ENCODE data around the gene RIF1. TPM values are rescaled to one million over a fixed set of nuclear protein-coding genes. Genes with fewer than 3 reads are reported as not detected.
A peak's percentile ranks its signal among the peaks of the same experiment; 100 is the strongest.

Gene RIF1
- total RNA-seq, 1 donor from 2014 or later: 30.3 TPM

- Histone ChIP-seq H3K9ac (ENCODE audit: low read depth in 1 of 3, low read length in 3 of 3) (no peak overlapping the region), H3K4me3 (ENCODE audit: low read length in 3 of 3) (no peak overlapping the region), H3K9me3 (ENCODE audit: control insufficient read depth in 3 of 3, low read length in 3 of 3) (no peaks in the 10 kb centered on the region), H3K27me3 (ENCODE audit: control insufficient read depth in 3 of 3, insufficient read depth in 3 of 3, low read length in 3 of 3) (no peaks in the 10 kb centered on the region), H3K36me3 (ENCODE audit: control insufficient read depth in 3 of 3, insufficient read depth in 3 of 3, low read length in 3 of 3) (peaks cover 5 to 21% (median 18%) of the 10 kb centered on the region in 3 donors), H3K4me1 (ENCODE audit: control insufficient read depth in 3 of 3, insufficient read depth in 3 of 3, low read length in 3 of 3) (no peaks in the 10 kb centered on the region), H3K27ac (ENCODE audit: low read depth, low read length) (peak overlapping the region; percentile 38)
These were observed 63.3 kb downstream of the RIF1 start for GRCh38 chr2:151472966-151473365.

GRCh38 chr2:151475071-151475470, 65.4 kb downstream of the RIF1 start:
- Histone ChIP-seq H3K36me3 (ENCODE audit: control insufficient read depth in 3 of 3, insufficient read depth in 3 of 3, low read length in 3 of 3) (peaks cover 3 to 5% (median 4%) of the 10 kb centered on the region in 3 donors), H3K27me3 (ENCODE audit: control insufficient read depth in 3 of 3, insufficient read depth in 3 of 3, low read length in 3 of 3) (no peaks in the 10 kb centered on the region), H3K9me3 (ENCODE audit: control insufficient read depth in 3 of 3, low read length in 3 of 3) (no peaks in the 10 kb centered on the region), H3K4me1 (ENCODE audit: control insufficient read depth in 3 of 3, insufficient read depth in 3 of 3, low read length in 3 of 3) (no peaks in the 10 kb centered on the region), H3K4me3 (ENCODE audit: low read length in 3 of 3) (no peak overlapping the region), H3K9ac (ENCODE audit: low read depth in 1 of 3, low read length in 3 of 3) (no peak overlapping the region), H3K27ac (ENCODE audit: low read depth, low read length) (no peak overlapping the region)

DNA sequence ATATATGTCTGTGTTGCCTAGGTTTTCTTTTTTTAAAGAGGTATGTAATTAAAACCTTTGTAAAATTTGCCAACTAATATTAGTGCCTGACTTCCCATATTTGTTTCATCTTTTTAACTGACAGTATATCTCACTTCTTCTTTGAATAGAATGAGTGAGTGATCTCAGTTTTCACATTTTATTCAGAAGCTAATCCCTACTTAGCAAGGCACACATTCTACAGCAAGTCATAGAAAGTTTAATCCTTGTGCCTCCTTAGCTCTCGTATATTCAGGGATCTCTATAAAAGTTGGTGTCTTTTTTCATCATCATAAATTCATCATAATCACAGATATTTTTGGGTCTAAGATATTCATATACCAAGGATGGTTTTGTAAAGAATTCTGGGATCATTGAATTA, 66.6 kb downstream of the RIF1 start:
- H3K27me3 ChIP-seq (ENCODE audit: control insufficient read depth in 3 of 3, insufficient read depth in 3 of 3, low read length in 3 of 3): no peaks in the 10 kb centered on the region
- peaks cover 0 to 8% (median 4%) of the 10 kb centered on the region in 3 donors for H3K36me3 ChIP-seq (ENCODE audit: control insufficient read depth in 3 of 3, insufficient read depth in 3 of 3, low read length in 3 of 3)
- no peak overlapping the region for H3K9ac ChIP-seq (ENCODE audit: low read depth in 1 of 3, low read length in 3 of 3)
- H3K4me3 ChIP-seq (ENCODE audit: low read length in 3 of 3): no peak overlapping the region
- no peak overlapping the region for H3K27ac ChIP-seq (ENCODE audit: low read depth, low read length)
- no peaks in the 10 kb centered on the region for H3K9me3 ChIP-seq (ENCODE audit: control insufficient read depth in 3 of 3, low read length in 3 of 3)
- no peaks in the 10 kb centered on the region for H3K4me1 ChIP-seq (ENCODE audit: control insufficient read depth in 3 of 3, insufficient read depth in 3 of 3, low read length in 3 of 3)

DNA sequence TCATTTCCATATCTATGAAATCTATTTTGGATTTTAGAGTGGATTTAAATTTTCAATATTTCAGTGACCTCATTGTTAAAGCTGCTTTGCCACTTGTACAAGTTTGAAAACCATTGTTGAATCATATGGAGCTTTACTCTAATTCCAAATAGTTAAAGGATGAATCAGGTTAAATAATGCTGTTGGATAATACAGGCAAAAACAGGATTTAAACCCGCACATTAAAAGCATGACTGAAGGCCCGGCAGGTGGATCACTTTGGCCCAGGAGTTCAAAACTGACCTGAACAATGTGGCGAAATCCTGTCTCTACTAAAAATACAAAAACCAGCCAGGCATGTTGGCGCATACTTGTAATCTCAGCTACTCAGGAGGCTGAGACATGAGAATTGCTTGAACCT, 68.3 kb downstream of the RIF1 start:
- no peak overlapping the region for H3K9ac ChIP-seq (ENCODE audit: low read depth in 1 of 3, low read length in 3 of 3)
- no peak overlapping the region for H3K4me3 ChIP-seq (ENCODE audit: low read length in 3 of 3)
- no peak overlapping the region for H3K27ac ChIP-seq (ENCODE audit: low read depth, low read length)
- H3K4me1 ChIP-seq (ENCODE audit: control insufficient read depth in 3 of 3, insufficient read depth in 3 of 3, low read length in 3 of 3): no peaks in the 10 kb centered on the region
- H3K36me3 ChIP-seq (ENCODE audit: control insufficient read depth in 3 of 3, insufficient read depth in 3 of 3, low read length in 3 of 3): peaks cover 7 to 22% (median 14%) of the 10 kb centered on the region in 3 donors
- H3K9me3 ChIP-seq (ENCODE audit: control insufficient read depth in 3 of 3, low read length in 3 of 3): no peaks in the 10 kb centered on the region
- H3K27me3 ChIP-seq (ENCODE audit: control insufficient read depth in 3 of 3, insufficient read depth in 3 of 3, low read length in 3 of 3): no peaks in the 10 kb centered on the region

GRCh38 chr2:151481744-151482143, 72.0 kb downstream of the RIF1 start:
- Histone ChIP-seq H3K36me3 (ENCODE audit: control insufficient read depth in 3 of 3, insufficient read depth in 3 of 3, low read length in 3 of 3) (peaks cover 35 to 60% (median 49%) of the 10 kb centered on the region in 3 donors), H3K27me3 (ENCODE audit: control insufficient read depth in 3 of 3, insufficient read depth in 3 of 3, low read length in 3 of 3) (no peaks in the 10 kb centered on the region), H3K27ac (ENCODE audit: low read depth, low read length) (peak overlapping the region; percentile 7), H3K4me1 (ENCODE audit: control insufficient read depth in 3 of 3, insufficient read depth in 3 of 3, low read length in 3 of 3) (no peaks in the 10 kb centered on the region), H3K9me3 (ENCODE audit: control insufficient read depth in 3 of 3, low read length in 3 of 3) (no peaks in the 10 kb centered on the region), H3K4me3 (ENCODE audit: low read length in 3 of 3) (no peak overlapping the region), H3K9ac (ENCODE audit: low read depth in 1 of 3, low read length in 3 of 3) (no peak overlapping the region)

DNA sequence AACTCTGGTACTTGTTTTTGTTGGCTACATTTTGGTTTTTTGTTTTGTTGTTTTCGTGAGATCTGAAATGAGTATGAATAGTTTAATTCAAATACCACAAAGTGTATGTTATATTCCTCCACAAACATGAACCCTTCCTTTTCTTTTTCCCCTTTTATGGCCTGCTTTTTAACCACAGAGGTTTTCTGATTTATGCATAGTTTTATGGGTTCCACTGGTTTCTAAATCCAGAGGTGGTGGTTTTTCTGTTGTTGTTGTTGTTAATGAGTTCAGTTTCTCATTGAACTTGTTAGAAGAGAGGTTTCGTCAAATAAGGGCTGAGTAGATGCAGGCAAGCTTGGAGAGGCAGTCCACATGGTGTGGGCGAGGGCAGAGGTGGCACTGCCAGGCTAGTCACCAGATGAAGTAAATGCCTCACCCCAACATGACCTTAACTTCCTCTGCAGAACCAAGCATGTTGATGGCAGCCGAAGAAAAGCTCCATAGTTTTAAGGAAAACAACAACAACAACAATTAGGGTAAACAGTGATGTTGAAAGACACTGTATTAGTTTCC, 72.5 kb downstream of the RIF1 start:
- H3K27me3 ChIP-seq (ENCODE audit: control insufficient read depth in 3 of 3, insufficient read depth in 3 of 3, low read length in 3 of 3): no peaks in the 10 kb centered on the region
- no peaks in the 10 kb centered on the region for H3K4me1 ChIP-seq (ENCODE audit: control insufficient read depth in 3 of 3, insufficient read depth in 3 of 3, low read length in 3 of 3)
- peak overlapping the region; percentile 7 for H3K27ac ChIP-seq (ENCODE audit: low read depth, low read length)
- no peak overlapping the region for H3K9ac ChIP-seq (ENCODE audit: low read depth in 1 of 3, low read length in 3 of 3)
- H3K9me3 ChIP-seq (ENCODE audit: control insufficient read depth in 3 of 3, low read length in 3 of 3): no peaks in the 10 kb centered on the region
- H3K36me3 ChIP-seq (ENCODE audit: control insufficient read depth in 3 of 3, insufficient read depth in 3 of 3, low read length in 3 of 3): peaks cover 37 to 65% (median 52%) of the 10 kb centered on the region in 3 donors
- H3K4me3 ChIP-seq (ENCODE audit: low read length in 3 of 3): no peak overlapping the region

GRCh38 chr2:151483546-151483945, 73.8 kb downstream of the RIF1 start:
- Histone ChIP-seq H3K9me3 (ENCODE audit: control insufficient read depth in 3 of 3, low read length in 3 of 3) (no peaks in the 10 kb centered on the region), H3K4me3 (ENCODE audit: low read length in 3 of 3) (no peak overlapping the region), H3K27ac (ENCODE audit: low read depth, low read length) (no peak overlapping the region), H3K9ac (ENCODE audit: low read depth in 1 of 3, low read length in 3 of 3) (no peak overlapping the region), H3K27me3 (ENCODE audit: control insufficient read depth in 3 of 3, insufficient read depth in 3 of 3, low read length in 3 of 3) (no peaks in the 10 kb centered on the region), H3K36me3 (ENCODE audit: control insufficient read depth in 3 of 3, insufficient read depth in 3 of 3, low read length in 3 of 3) (peaks cover 40 to 73% (median 54%) of the 10 kb centered on the region in 3 donors), H3K4me1 (ENCODE audit: control insufficient read depth in 3 of 3, insufficient read depth in 3 of 3, low read length in 3 of 3) (no peaks in the 10 kb centered on the region)

DNA sequence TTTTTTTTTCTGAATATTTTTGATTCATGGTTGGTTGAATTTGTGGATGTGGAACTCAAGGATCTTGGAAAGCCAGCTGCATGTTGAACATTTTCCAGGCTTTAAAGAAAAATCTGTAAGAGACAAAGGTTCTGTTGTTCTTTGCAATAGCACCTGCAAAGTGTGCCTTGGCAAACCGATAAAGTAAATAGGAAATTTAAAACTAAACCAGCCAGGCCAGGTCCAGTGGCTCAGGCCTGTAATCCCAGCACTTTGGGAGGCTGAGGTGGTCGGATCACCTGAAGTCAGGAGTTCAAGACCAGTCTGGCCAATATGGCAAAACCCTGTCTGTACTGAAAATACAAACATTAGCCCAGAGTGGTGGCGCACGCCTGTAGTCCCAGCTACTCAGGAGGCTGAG, 74.4 kb downstream of the RIF1 start:
- Histone ChIP-seq H3K27me3 (ENCODE audit: control insufficient read depth in 3 of 3, insufficient read depth in 3 of 3, low read length in 3 of 3) (no peaks in the 10 kb centered on the region), H3K4me3 (ENCODE audit: low read length in 3 of 3) (no peak overlapping the region), H3K27ac (ENCODE audit: low read depth, low read length) (no peak overlapping the region), H3K9ac (ENCODE audit: low read depth in 1 of 3, low read length in 3 of 3) (no peak overlapping the region), H3K4me1 (ENCODE audit: control insufficient read depth in 3 of 3, insufficient read depth in 3 of 3, low read length in 3 of 3) (no peaks in the 10 kb centered on the region), H3K9me3 (ENCODE audit: control insufficient read depth in 3 of 3, low read length in 3 of 3) (no peaks in the 10 kb centered on the region), H3K36me3 (ENCODE audit: control insufficient read depth in 3 of 3, insufficient read depth in 3 of 3, low read length in 3 of 3) (peaks cover 41 to 74% (median 59%) of the 10 kb centered on the region in 3 donors)

DNA sequence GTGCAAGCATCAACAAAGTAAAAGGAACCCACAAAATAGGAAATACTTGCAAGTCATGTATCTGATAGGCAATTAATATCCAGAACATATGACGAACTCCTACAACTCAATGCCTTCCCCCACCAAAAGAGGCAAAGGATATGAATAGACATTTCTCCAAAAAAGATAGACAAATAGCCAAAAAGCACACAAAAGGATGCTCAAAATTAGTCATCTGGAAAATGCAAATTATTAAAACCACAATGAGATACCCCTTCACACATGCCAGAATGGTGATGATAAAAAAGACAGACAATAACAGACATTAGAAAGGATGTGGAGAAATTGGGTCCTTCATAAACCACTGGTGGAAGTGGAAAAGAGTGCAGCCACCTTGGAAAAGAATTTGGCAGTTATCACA, 76.4 kb downstream of the RIF1 start:
- Histone ChIP-seq H3K4me1 (ENCODE audit: control insufficient read depth in 3 of 3, insufficient read depth in 3 of 3, low read length in 3 of 3) (peaks cover 0 to 3% (median 0%) of the 10 kb centered on the region in 3 donors), H3K9me3 (ENCODE audit: control insufficient read depth in 3 of 3, low read length in 3 of 3) (no peaks in the 10 kb centered on the region), H3K27me3 (ENCODE audit: control insufficient read depth in 3 of 3, insufficient read depth in 3 of 3, low read length in 3 of 3) (no peaks in the 10 kb centered on the region), H3K36me3 (ENCODE audit: control insufficient read depth in 3 of 3, insufficient read depth in 3 of 3, low read length in 3 of 3) (peaks cover 58 to 91% (median 75%) of the 10 kb centered on the region in 3 donors), H3K27ac (ENCODE audit: low read depth, low read length) (no peak overlapping the region), H3K9ac (ENCODE audit: low read depth in 1 of 3, low read length in 3 of 3) (no peak overlapping the region), H3K4me3 (ENCODE audit: low read length in 3 of 3) (no peak overlapping the region)

- Histone ChIP-seq H3K9ac (ENCODE audit: low read depth in 1 of 3, low read length in 3 of 3) (no peak overlapping the region), H3K27ac (ENCODE audit: low read depth, low read length) (no peak overlapping the region), H3K4me3 (ENCODE audit: low read length in 3 of 3) (no peak overlapping the region), H3K36me3 (ENCODE audit: control insufficient read depth in 3 of 3, insufficient read depth in 3 of 3, low read length in 3 of 3) (peaks cover 67 to 92% (median 78%) of the 10 kb centered on the region in 3 donors), H3K9me3 (ENCODE audit: control insufficient read depth in 3 of 3, low read length in 3 of 3) (no peaks in the 10 kb centered on the region), H3K4me1 (ENCODE audit: control insufficient read depth in 3 of 3, insufficient read depth in 3 of 3, low read length in 3 of 3) (peaks cover 0 to 3% (median 0%) of the 10 kb centered on the region in 3 donors), H3K27me3 (ENCODE audit: control insufficient read depth in 3 of 3, insufficient read depth in 3 of 3, low read length in 3 of 3) (no peaks in the 10 kb centered on the region)
These were observed 80.6 kb downstream of the RIF1 start for GRCh38 chr2:151490276-151490675.
